Vagina (tissue), 2 donors: ENCODE measurements around the gene CACHD1.

Source experiments
- POLR2A ChIP-seq, 2 donors: fragments of 450-650 bp; IDR thresholded peaks; one replicate each; pipeline ENCODE4 v1.6.1; 2017; ENCODE audit warnings: antibody characterized with exemption in 2 of 2, mild to moderate bottlenecking in 2 of 2, moderate library complexity in 2 of 2
- POLR2AphosphoS5 ChIP-seq, 2 donors: sonication (generic); formaldehyde crosslinking; IDR thresholded peaks; one replicate each; pipeline ENCODE4 v1.9.0; 2017; ENCODE audit warnings: antibody characterized with exemption in 2 of 2, mild to moderate bottlenecking in 2 of 2, low read depth in 1 of 2; ENCODE audit not compliant: insufficient read depth in 1 of 2
- TF ChIP-seq, protein P1 (sequence below), 3 experiments: fragments of 450-650 bp in 2 of 3; fragments of 200-600 bp in 1 of 3; sonication (generic) in 1 of 3; IDR thresholded peaks; one replicate each; pipeline ENCODE4 v1.5.1; 2017 to 2019; ENCODE audit warnings: antibody characterized with exemption in 3 of 3, mild to moderate bottlenecking in 2 of 3, moderate library complexity in 2 of 3

DNA sequence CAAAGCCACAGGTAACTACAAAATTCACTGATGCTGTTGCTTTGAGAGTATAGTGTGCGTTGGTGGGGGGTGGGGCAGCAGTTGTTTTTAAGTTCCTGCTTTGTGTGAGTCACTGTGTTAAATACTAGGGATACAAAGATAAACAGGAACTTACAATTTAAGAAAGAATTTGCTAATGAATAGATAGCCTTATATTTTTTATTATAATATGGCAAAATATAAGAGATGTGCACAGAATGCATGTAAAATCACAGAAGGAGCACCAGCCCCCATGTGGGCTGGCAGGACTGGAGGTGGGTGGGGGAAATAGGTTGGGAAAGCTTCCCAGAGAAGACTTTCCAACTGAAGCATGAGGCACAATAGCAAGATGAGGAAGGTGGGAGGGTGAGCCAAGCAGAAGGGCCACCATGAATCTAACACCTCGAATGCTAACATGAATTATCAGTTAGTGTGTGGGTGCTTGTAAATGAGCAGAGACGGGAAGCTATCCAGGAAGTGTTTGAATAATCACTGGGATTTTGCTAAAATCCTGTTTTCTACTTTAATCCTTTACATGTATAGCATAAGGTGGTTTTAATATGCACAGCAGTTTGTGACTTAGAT lies 217.9 kb downstream of the CACHD1 start:
- TF ChIP-seq, protein P1, sequence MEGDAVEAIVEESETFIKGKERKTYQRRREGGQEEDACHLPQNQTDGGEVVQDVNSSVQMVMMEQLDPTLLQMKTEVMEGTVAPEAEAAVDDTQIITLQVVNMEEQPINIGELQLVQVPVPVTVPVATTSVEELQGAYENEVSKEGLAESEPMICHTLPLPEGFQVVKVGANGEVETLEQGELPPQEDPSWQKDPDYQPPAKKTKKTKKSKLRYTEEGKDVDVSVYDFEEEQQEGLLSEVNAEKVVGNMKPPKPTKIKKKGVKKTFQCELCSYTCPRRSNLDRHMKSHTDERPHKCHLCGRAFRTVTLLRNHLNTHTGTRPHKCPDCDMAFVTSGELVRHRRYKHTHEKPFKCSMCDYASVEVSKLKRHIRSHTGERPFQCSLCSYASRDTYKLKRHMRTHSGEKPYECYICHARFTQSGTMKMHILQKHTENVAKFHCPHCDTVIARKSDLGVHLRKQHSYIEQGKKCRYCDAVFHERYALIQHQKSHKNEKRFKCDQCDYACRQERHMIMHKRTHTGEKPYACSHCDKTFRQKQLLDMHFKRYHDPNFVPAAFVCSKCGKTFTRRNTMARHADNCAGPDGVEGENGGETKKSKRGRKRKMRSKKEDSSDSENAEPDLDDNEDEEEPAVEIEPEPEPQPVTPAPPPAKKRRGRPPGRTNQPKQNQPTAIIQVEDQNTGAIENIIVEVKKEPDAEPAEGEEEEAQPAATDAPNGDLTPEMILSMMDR (IDR thresholded peaks at IDR 0.05) = no peak
- TF ChIP-seq POLR2A (IDR thresholded peaks at IDR 0.05) (no peak), POLR2AphosphoS5 (IDR thresholded peaks at IDR 0.05; ENCODE audit: insufficient read depth in 1 of 2, low read depth in 1 of 2) (no peak)
